H9 (cell line): ENCODE data around the gene TCF7L2. TPM values are rescaled to one million over a fixed set of nuclear protein-coding genes. Genes with fewer than 3 reads are reported as not detected.

ENCODE experiments used
- DNase-seq: peaks from one replicate; pipeline ENCODE4 v3.0.0-alpha.2; 2017
- H2AFZ ChIP-seq: one replicate; pipeline ENCODE4 v1.6.1; 2013; ENCODE audit warnings: mild to moderate bottlenecking, low read length, control low read depth, moderate library complexity
- H2AK5ac ChIP-seq: 2 replicates; pipeline ENCODE4 v1.6.1; 2013; ENCODE audit warnings: low read length, control low read depth, mixed read lengths; ENCODE audit not compliant: insufficient read length
- H2BK120ac ChIP-seq: one replicate; pipeline ENCODE4 v1.6.1; 2013; ENCODE audit warnings: low read depth, mild to moderate bottlenecking, low read length, control low read depth, inconsistent platforms; ENCODE audit not compliant: poor library complexity, severe bottlenecking
- H2BK12ac ChIP-seq: 2 replicates; pipeline ENCODE4 v1.6.1; 2013; ENCODE audit warnings: low read length, control low read depth, mixed read lengths, low read depth; ENCODE audit not compliant: insufficient read length
- H2BK15ac ChIP-seq: 2 replicates; pipeline ENCODE4 v1.6.1; 2013; ENCODE audit warnings: low read depth, low read length, control low read depth
- H2BK20ac ChIP-seq: one replicate; pipeline ENCODE4 v1.6.1; 2013; ENCODE audit warnings: low read depth, mild to moderate bottlenecking, low read length, control low read depth, inconsistent platforms; ENCODE audit not compliant: poor library complexity, severe bottlenecking
- H2BK5ac ChIP-seq: 2 replicates; pipeline ENCODE4 v1.6.1; 2013; ENCODE audit warnings: low read length, control low read depth, mixed read lengths; ENCODE audit not compliant: insufficient read length
- H3K14ac ChIP-seq: 2 replicates; pipeline ENCODE4 v1.6.1; 2013; ENCODE audit warnings: low read length, control low read depth; ENCODE audit not compliant: insufficient read depth
- H3K18ac ChIP-seq: 2 replicates; pipeline ENCODE4 v1.6.1; 2013; ENCODE audit warnings: low read depth, mild to moderate bottlenecking, mixed read lengths, low read length, control low read depth; ENCODE audit not compliant: insufficient read length
- H3K23ac ChIP-seq: 2 replicates; pipeline ENCODE4 v1.6.1; 2013; ENCODE audit warnings: low read length, control low read depth, mixed read lengths, low read depth; ENCODE audit not compliant: insufficient read length
- H3K23me2 ChIP-seq: 2 replicates; pipeline ENCODE4 v1.6.1; 2013; ENCODE audit warnings: low read depth, mild to moderate bottlenecking, mixed read lengths, low read length, control low read depth; ENCODE audit not compliant: insufficient read length, poor library complexity, severe bottlenecking
- H3K27ac ChIP-seq: 2 replicates; pipeline ENCODE4 v1.5.1; 2013; ENCODE audit warnings: low read length, control low read depth, mixed read lengths, low read depth; ENCODE audit not compliant: insufficient read length
- H3K27me3 ChIP-seq: 2 replicates; pipeline ENCODE4 v1.6.1; 2013; ENCODE audit warnings: low read length, control low read depth, inconsistent platforms; ENCODE audit not compliant: insufficient read depth
- H3K4ac ChIP-seq: 2 replicates; pipeline ENCODE4 v1.6.1; 2013; ENCODE audit warnings: low read depth, mild to moderate bottlenecking, control low read depth, inconsistent platforms, low read length, moderate library complexity
- H3K4me1 ChIP-seq: 2 replicates; pipeline ENCODE4 v1.6.1; 2013; ENCODE audit warnings: low read length, control low read depth, inconsistent platforms; ENCODE audit not compliant: insufficient read depth
- H3K4me2 ChIP-seq: 2 replicates; pipeline ENCODE4 v1.6.1; 2013; ENCODE audit warnings: low read length, control low read depth, mixed read lengths; ENCODE audit not compliant: insufficient read length, insufficient read depth
- H3K56ac ChIP-seq: 2 replicates; pipeline ENCODE4 v1.6.1; 2013; ENCODE audit warnings: low read depth, mild to moderate bottlenecking, mixed read lengths, low read length, control low read depth; ENCODE audit not compliant: insufficient read length
- H3K79me1 ChIP-seq: 2 replicates; pipeline ENCODE4 v1.6.1; 2013; ENCODE audit warnings: low read depth, mild to moderate bottlenecking, moderate library complexity, low read length, control low read depth, inconsistent platforms; ENCODE audit not compliant: insufficient read depth, poor library complexity, severe bottlenecking
- H3K79me2 ChIP-seq: 2 replicates; pipeline ENCODE4 v1.6.1; 2013; ENCODE audit warnings: low read length, control low read depth, inconsistent platforms; ENCODE audit not compliant: insufficient read depth
- H3K9ac ChIP-seq: 2 replicates; pipeline ENCODE4 v1.6.1; 2013; ENCODE audit warnings: low read length, control low read depth, mixed read lengths; ENCODE audit not compliant: insufficient read length; ENCODE audit errors: extremely low read depth
- H3K9me3 ChIP-seq: one replicate; pipeline ENCODE4 v1.6.1; 2013; ENCODE audit warnings: low read depth, low read length, inconsistent platforms; ENCODE audit not compliant: control insufficient read depth
- H3T11ph ChIP-seq: one replicate; pipeline ENCODE4 v1.6.1; 2013; ENCODE audit warnings: mild to moderate bottlenecking, low read length, control low read depth, inconsistent platforms
- H4K20me1 ChIP-seq: one replicate; pipeline ENCODE4 v1.6.1; 2013; ENCODE audit not compliant: control insufficient read depth, insufficient read length, insufficient read depth
- H4K5ac ChIP-seq: 2 replicates; pipeline ENCODE4 v1.6.1; 2013; ENCODE audit warnings: low read depth, mild to moderate bottlenecking, mixed read lengths, low read length, control low read depth; ENCODE audit not compliant: insufficient read length
- H4K8ac ChIP-seq: replicated peaks from 2 replicates; pipeline ENCODE4 v1.6.1; 2013; ENCODE audit warnings: low read length, control low read depth, mixed read lengths, low read depth; ENCODE audit not compliant: insufficient read length
- H4K91ac ChIP-seq: 2 replicates; pipeline ENCODE4 v1.6.1; 2013; ENCODE audit warnings: low read depth, mild to moderate bottlenecking, moderate library complexity, mixed read lengths, low read length, control low read depth; ENCODE audit not compliant: insufficient read length
- H3K27ac Mint-ChIP-seq, 3 experiments: 2 replicates in 2 of 3; 3 replicates in 1 of 3; pipeline ENCODE4 v1.8.0; 2020 to 2021; ENCODE audit warnings: mixed read lengths in 3 of 3, mild to moderate bottlenecking in 1 of 3, moderate library complexity in 1 of 3
- H3K27me3 Mint-ChIP-seq: 2 replicates; pipeline ENCODE4 v1.8.0; 2021; ENCODE audit warnings: low read depth, mild to moderate bottlenecking, moderate library complexity, mixed read lengths
- H3K36me3 Mint-ChIP-seq, 3 experiments: 2 replicates in 2 of 3; 3 replicates in 1 of 3; pipeline ENCODE4 v1.8.0; 2020 to 2021; ENCODE audit warnings: low read depth in 3 of 3, mixed read lengths in 3 of 3; ENCODE audit not compliant: insufficient read depth in 1 of 3
- H3K4me1 Mint-ChIP-seq, 2 experiments: 2 replicates each; pipeline ENCODE4 v1.8.0; 2020; ENCODE audit warnings: mixed read lengths in 2 of 2
- H3K4me3 Mint-ChIP-seq, 2 experiments: 2 replicates in 1 of 2; 3 replicates in 1 of 2; pipeline ENCODE4 v1.8.0; 2020 to 2021; ENCODE audit warnings: mild to moderate bottlenecking in 2 of 2, mixed read lengths in 2 of 2, moderate library complexity in 1 of 2
- H3K9me3 Mint-ChIP-seq, 2 experiments: 2 replicates in 1 of 2; 3 replicates in 1 of 2; pipeline ENCODE4 v1.8.0; 2020; ENCODE audit warnings: mild to moderate bottlenecking in 2 of 2, mixed read lengths in 2 of 2, moderate library complexity in 1 of 2
- CTCF ChIP-seq: fragments of 200-600 bp; sonication (generic); conservative IDR thresholded peaks from 3 replicates; pipeline ENCODE4 v1.8.0; 2021; ENCODE audit warnings: antibody characterized with exemption, mild to moderate bottlenecking
- WGBS: extraction: QIAGEN DNeasy Blood & Tissue Kit; methylation state at CpG from one replicate; pipeline ENCODE4 v1.1.7; 2013; ENCODE audit warnings: missing lambda C conversion rate, low lambda C conversion rate, mixed read lengths; ENCODE audit not compliant: insufficient read length; ENCODE audit errors: extremely low coverage; 5-methylcytosine and 5-hydroxymethylcytosine counted together
- total RNA-seq: library from RNA; stranded (reverse); gene quantifications from 2 replicates; pipeline ENCODE4 v1.2.1, GENCODE V29; 2021

The TCF7L2 gene
- total RNA-seq, 1 experiment from 2014 or later, result 71.1 TPM

GRCh38 chr10:113024930-113025329 is 74.9 kb downstream of the TCF7L2 start:
- H3K23ac ChIP-seq, result no peak overlapping the region
- H2AK5ac ChIP-seq, result no peak overlapping the region
- H4K5ac ChIP-seq, result no peak overlapping the region
- no peak overlapping the region for H3K56ac ChIP-seq
- peaks cover 12% of the 10 kb centered on the region for H3K79me1 ChIP-seq
- H2AFZ ChIP-seq, result no peak overlapping the region
- H3K27ac ChIP-seq, result no peak overlapping the region
- no peak overlapping the region for H3K9ac ChIP-seq
- no peak overlapping the region for H2BK12ac ChIP-seq
- no peak overlapping the region for H4K91ac ChIP-seq
- Mint-ChIP-seq H3K27me3 (no peaks in the 10 kb centered on the region), H3K4me3 (no peak overlapping the region), H3K9me3 (no peaks in the 10 kb centered on the region), H3K27ac (no peak overlapping the region), H3K4me1 (peaks cover 53 to 66% of the 10 kb centered on the region in 2 experiments), H3K36me3 (peaks cover 2 to 44% (median 25%) of the 10 kb centered on the region in 3 experiments; a peak in 5 of 7 replicates)
- peaks cover 19% of the 10 kb centered on the region; the same call in 1 of the 2 replicates for H3K4me1 ChIP-seq
- H3K4ac ChIP-seq, result no peak overlapping the region
- no peak overlapping the region for H3T11ph ChIP-seq
- DNase-seq, result no peak
- no peak overlapping the region for H3K18ac ChIP-seq
- no peak overlapping the region for H2BK15ac ChIP-seq
- WGBS, result no CpG with 5 or more reads among the region's 6 CpGs
- H3K9me3 ChIP-seq, result no peaks in the 10 kb centered on the region
- H4K8ac ChIP-seq, result no peak overlapping the region
- no peaks in the 10 kb centered on the region for H3K27me3 ChIP-seq
- H2BK20ac ChIP-seq, result no peak overlapping the region
- TF ChIP-seq CTCF, result no peak
- no peaks in the 10 kb centered on the region for H3K23me2 ChIP-seq
- peaks cover 58% of the 10 kb centered on the region; the same call in 1 of the 2 replicates for H3K79me2 ChIP-seq
- H2BK5ac ChIP-seq, result no peak overlapping the region
- no peak overlapping the region for H3K14ac ChIP-seq
- no peak overlapping the region for H2BK120ac ChIP-seq
- no peaks in the 10 kb centered on the region for H4K20me1 ChIP-seq
- H3K4me2 ChIP-seq, result no peak overlapping the region
